H1 (cell line): ENCODE data around the gene GRIN2B. TPM values are rescaled to one million over a fixed set of nuclear protein-coding genes. Genes with fewer than 3 reads are reported as not detected.

ENCODE experiments used
- HDAC2 ChIP-seq, 2 experiments: fragments of 300-600 bp in 1 of 2; sonication (generic) in 1 of 2; IDR thresholded peaks; 2 replicates each; pipeline ENCODE4 v1.6.1; 2011 to 2012; ENCODE audit warnings: low read depth in 2 of 2, low read length in 2 of 2, mild to moderate bottlenecking in 2 of 2, moderate library complexity in 2 of 2, borderline replicate concordance in 1 of 2, inconsistent platforms in 1 of 2
- TCF12 ChIP-seq: IDR thresholded peaks from 2 replicates; pipeline ENCODE4 v1.6.1; 2011; ENCODE audit warnings: low read depth, mild to moderate bottlenecking, low read length
- polyA plus RNA-seq, 7 experiments: library from polyadenylated mRNA; depleted of rRNA in 3 of 7; stranded (reverse) in 5 of 7; unstranded in 2 of 7; fragments of >200 nt in 5 of 7; fragments of 200-250 nt in 2 of 7; gene quantifications; 1 replicate in 5 of 7; 2 replicates in 1 of 7; 4 replicates in 1 of 7; pipeline versions ENCODE4 v1.2.1 to v1.2.3, GENCODE V29; 2011 to 2013; ENCODE audit warnings: missing spikeins in 2 of 7, mixed read lengths in 2 of 7
- total RNA-seq: library from RNA; stranded (reverse); fragmentation: NEBNext Ultra II Directional; extraction: Animal tissue kit (Norgen Biotek cat#: 25700); gene quantifications from 2 replicates; pipeline ENCODE4 v1.2.1, GENCODE V29; 2021

GRIN2B gene
- total and polyA plus RNA-seq, 2 of the 8 experiments (the other 6 are each of a cell fraction or from before 2014, with no cell fraction given), result 0.68 to 3.2 TPM

DNA sequence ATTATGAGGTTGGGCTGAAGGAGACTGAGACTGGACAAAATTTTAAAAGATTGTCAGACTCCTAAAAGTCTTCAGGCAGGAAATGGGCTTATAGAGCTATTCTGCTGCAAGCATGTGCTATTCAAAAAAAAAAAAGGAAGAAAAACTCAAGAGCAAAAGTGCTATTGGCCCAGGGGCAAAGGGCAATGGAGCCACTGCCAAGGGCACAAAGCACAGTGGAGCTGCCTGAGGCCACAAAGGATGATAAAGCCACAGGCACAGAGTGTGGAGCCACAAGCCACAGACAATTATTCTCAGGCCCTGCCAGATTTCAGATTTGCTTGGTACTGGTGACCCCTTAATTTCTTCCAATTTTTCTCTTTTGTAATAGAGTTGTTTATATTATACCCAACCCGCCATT is 29.6 kb upstream of the GRIN2B start (continued):
- no peak for TF ChIP-seq HDAC2 (IDR thresholded peaks at IDR 0.05; ENCODE audit: borderline replicate concordance in 1 of 2, low read depth in 2 of 2, low read length in 2 of 2)
- no peak for TF ChIP-seq TCF12
